Stimulated activated CD4-positive, alpha-beta T cell treated with anti-CD3 and anti-CD28 coated beads, Interleukin-4, amount 100 ng/mL, for 48 hours (primary cell): Measurements from ENCODE around the gene PLBD2.

Experiments
- DNase-seq, 2 donors: peaks; one replicate each; pipeline ENCODE4 v3.0.0-alpha.2; 2020; ENCODE audit warnings: low read depth in 2 of 2

PLBD2 gene

DNA sequence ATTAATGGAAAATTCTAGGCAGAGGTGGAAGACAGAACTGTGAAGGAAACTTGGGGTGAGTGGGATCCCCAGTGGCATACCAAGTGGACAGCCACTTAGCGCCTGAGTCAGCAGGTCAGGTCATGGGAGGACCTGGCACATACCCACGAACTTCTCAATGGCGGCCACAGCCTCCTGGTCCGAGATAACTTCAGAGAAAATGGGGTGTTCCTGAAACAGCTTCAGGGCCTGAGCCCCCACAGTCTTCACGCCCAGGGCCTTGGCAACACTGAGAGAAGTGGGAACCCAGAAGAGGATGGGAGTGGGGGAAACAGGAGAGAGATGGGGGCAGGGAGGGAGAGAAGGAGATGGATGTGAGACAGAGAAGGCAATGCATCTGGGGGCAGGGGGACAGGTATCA, 35.4 kb downstream of the PLBD2 start:
- no peak for DNase-seq

DNA sequence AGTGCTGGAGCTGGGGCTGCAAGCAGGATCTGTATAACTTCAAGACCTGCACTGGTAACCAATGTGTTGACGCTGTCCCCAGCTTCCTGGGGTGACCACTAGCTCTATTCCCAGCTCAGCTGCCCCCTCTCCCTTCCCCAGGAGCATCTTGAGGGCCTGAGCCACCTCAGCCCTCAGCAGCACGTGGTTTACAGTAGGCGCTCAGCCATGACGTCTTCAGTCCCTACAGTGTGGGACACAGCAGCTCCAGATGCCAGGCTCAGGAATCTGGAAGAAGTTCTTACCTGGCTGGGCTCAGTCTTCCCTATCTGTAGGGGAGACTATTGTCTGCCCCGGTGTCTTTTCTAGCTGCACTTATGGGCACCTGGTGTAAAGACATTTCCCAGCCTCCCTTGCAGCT, 36.7 kb downstream of the PLBD2 start:
- no peak for DNase-seq

GRCh38 chr12:113396200-113396599, 37.8 kb downstream of the PLBD2 start:
- DNase-seq: no peak

DNA sequence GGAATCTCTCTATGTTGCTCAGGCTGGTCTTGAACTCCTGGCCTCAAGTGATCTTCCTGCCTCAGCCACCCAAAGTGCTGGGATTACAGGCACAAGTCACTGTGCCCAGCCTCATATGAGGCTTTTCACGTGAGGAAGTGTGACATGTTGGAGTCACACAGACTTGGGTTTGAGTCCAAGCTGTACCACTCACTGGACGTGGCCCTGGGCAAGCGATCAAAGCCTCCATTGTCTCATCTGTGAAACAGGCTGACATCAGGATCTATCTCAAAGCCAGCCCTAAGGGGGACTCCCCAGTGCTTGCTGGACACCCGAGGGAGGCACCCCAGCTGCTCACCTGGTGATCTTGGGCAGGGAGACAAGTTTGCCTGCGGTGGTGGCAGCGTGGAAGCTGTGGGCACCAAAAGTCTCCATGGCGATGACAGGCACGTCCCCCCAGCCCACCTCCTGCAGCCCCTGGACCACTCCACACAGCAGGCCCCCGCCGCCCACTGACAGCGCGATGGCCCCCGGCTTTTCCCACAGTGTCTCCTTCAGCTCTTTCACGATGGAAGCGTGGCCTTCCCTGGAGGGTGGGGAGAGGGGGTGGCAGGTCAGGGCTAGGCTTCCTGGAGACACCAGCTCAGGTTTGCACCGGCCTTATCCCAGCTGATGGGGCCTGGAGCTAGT, 38.6 kb downstream of the PLBD2 start:
- DNase-seq: no peak

DNA sequence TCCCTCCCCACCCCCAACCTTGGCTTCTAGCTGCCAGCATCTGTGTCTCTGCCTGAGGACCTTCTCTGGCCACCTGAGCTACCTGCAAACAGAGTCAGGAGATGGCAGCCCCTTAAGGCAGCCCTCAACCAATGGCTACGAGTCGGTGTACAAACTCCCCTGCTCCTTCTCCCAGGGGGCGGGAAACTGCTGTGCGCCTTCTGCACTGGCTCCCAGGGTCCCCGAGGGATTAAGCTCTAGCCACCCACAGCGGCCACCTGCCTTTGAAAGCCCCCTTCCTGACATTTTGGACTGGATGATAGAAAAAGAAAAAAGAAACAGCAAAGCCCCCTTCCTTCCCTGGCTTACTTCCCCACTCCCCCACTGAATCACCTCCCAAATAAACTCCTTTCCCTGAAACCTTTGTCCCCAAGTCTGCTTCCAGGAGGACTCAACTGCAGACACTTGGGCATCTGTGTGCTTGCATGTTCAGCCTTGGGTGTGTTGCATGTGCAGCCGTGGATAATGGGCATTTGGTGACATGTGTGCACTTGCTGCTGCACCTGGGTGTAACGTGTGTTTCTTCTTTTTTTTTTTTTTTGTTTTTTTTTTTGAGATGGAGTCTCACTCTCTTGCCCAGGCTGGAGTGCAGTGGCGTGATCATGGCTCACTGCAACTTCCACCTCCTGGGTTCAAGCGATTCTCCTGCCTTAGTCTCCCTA, 39.3 kb downstream of the PLBD2 start:
- no peak for DNase-seq

DNA sequence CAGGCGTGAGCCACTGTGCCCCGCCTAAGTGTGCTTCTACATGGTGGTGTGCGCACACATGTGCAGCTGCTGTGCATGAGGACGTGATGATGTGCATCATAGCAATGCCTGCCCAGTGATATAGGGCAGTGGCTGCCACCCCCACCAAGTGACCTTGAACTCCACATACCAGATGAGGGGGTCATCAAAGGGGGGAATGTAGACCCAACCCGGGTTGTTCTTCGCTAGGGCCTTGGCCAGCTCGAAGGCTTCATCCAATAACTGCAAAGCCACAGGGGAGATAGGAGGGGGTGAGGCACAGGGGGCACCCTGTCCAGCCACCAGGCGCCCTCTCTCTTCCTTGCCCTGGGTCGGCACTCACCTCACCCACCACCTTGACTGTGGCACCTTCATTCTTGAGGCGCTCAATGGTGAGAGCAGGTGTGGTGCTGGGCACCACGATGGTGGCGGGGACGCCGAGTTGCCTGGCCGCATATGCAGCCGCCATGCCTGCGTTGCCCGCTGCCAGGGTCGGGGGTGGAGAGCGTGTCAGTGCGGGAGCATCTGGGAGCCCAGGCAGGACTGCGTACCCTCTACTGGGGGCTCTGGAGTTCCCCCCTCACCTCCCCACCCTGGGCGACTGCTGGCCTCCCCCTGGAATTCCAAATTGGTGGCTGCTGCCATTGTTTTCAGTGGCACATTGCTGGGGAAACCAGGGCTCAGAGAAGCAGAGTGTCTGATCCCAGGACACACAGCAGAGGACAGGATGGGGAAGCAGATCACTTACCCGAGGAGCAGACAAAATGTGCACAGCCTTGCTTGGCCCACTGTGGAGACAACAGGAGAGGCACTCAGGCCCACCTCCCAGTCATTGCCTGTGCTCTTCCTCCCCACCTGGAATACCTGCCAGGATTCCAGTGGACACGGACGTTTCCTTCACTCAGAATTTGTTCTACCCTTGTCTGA, 40.2 kb downstream of the PLBD2 start:
- no peak for DNase-seq

GRCh38 chr12:113399490-113399889, 41.1 kb downstream of the PLBD2 start:
- no peak for DNase-seq

DNA sequence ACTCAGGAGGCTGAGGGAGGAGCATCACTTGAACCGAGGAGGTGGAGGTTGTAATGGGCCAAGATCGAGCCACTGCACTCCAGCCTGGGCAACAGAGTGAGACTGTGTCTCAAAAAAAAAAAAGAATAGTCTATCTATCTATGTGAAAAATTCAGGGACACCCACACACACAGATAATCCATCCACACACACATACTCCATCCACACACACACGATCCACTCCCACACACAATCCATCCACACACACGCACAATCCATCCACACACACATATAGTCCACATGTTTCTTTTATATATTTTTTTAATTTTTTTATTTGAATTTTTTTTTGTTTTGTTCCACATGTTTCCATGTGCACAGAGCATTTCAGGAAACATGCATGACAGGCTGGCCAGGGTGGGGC, 42.0 kb downstream of the PLBD2 start:
- no peak for DNase-seq

- DNase-seq: no peak
These were observed 42.9 kb downstream of the PLBD2 start for GRCh38 chr12:113401066-113402000.

DNA sequence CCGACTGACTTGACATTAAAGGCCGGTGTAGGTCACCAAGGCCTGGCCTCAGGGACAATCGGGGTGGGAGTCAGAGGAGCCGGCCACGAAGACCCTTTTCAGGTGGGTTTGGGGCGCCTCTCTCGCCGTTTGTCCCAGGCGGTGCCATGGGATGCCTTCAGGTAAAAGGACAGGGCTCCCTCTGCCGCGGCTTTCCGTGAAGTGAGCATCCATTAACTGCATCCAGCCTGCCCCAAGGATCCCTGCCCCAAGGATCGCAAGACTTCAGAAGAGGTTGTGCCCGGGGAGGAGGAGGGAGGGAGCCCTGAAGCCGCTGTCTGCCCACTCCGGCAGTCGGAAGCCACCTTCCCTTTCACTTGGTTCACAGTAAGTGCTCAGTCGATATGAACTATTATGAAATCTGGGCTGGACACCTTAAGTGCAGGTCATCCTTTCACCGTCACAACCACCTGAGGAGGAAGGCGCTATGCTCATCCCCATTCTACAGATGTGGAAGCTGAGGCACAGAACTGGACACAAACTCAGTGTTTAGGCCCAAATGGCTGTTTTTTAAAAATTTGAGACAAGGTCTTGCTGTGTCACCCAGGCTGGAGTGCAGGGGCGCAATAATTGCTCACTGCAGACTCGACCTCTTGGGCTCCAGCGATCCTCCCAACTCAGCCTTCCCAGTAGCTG, 44.3 kb downstream of the PLBD2 start:
- DNase-seq: no peak

- DNase-seq: no peak
These were observed 45.3 kb downstream of the PLBD2 start, which contains the start of gene SDS for GRCh38 chr12:113403435-113404415. SDS (minus strand) TSS chr12:113403887; CDS start chr12:113399708, 4,179 bp downstream.

- DNase-seq: no peak
These were observed 47.3 kb downstream of the PLBD2 start for GRCh38 chr12:113405694-113406093.

GRCh38 chr12:113407931-113408600, 49.7 kb downstream of the PLBD2 start:
- DNase-seq: no peak

GRCh38 chr12:113408756-113409298, 50.4 kb downstream of the PLBD2 start:
- DNase-seq: no peak

DNA sequence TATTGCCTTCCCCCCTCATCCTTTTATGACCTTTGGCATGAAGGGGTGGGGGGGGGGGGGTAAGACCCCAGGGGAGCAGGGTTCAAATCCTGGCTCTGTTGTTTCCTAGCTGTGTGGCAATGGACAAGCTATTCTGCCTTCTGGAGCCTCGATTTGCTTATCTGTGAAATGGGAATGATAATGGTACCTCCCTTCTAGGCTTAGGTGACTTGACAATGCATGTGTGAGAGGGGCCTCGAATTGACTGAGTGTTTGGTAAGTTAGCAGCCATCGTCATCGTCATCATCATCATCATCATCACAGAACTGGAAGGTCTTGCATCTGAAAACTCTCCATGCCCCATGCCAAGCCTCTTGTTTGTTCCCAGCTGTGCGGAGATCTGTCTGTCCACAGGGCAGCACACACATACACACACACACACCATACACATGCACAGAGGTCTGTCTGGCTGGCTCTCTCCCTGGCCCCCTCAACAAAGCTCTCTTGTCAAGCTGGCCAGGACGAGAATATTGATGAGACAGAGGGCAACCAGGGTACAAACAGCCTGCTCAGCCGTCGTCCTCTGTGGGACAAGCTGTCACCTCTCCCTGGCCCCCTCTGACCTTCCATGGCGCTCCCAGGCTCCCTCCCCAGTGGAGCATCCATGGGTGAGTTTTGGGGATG, 51.2 kb downstream of the PLBD2 start:
- DNase-seq: no peak

DNA sequence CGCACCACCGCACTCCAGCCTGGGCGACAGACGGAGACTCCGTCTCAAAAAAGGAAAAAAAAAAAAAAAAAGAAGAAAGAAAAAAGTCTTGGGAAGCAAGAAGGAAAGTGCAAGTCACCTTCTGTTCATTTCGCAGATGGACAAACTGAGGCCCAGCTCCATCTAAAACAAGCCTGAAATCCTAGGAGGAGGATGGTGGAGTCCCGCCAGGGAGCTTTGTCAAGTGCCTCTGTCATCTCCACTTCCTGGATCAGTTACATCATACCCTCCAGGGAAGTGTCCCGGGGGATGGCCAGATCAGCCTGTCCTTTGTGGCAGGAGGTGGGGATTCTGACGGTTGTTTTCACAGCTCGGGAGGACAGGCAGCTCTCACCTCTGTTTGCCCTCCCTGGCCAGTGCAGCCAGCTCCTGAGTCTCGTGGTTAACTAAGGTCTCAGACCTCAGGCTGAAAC, 55.1 kb downstream of the PLBD2 start:
- no peak for DNase-seq

- DNase-seq: no peak
These were observed 56.2 kb downstream of the PLBD2 start for GRCh38 chr12:113414519-113415038.
